B cell (primary cell): ENCODE measurements around the gene NT5C. TPM values are rescaled to one million over a fixed set of nuclear protein-coding genes. Genes with fewer than 3 reads are reported as not detected.
"Not testable (repeated sequence)": the region's sequence is repeated elsewhere in the genome, so short reads cannot be mapped to it uniquely, and the experiment has no call there.

Source experiments
- ATAC-seq: fragments of 200-7000 bp; cut with Tn5 transposase; one replicate; pipeline ENCODE4 v1.10.0; 2021; ENCODE audit warnings: low read depth, mild to moderate bottlenecking, moderate number of reproducible peaks, moderate library complexity
- CTCF ChIA-PET: fragments of 350-600 bp; sonication (Branson Sonifier 250); formaldehyde crosslinking; loops from one replicate; lab custom pipeline; 2021; ENCODE audit warnings: antibody characterized with exemption, inconsistent platforms; lab: Charles Lee
- POLR2A ChIA-PET: fragments of 350-600 bp; sonication (Branson Sonifier 250); formaldehyde crosslinking; loops from one replicate; lab custom pipeline; 2021; ENCODE audit warnings: antibody characterized with exemption; lab: Charles Lee
- DNase-seq: peaks from one replicate; pipeline ENCODE4 v3.0.0; 2013
- H2AFZ ChIP-seq: 2 replicates; pipeline ENCODE4 v1.6.1; 2012; ENCODE audit warnings: mild to moderate bottlenecking, low read depth, low read length; ENCODE audit not compliant: insufficient read depth, poor library complexity, severe bottlenecking
- H3K27ac ChIP-seq, 2 donors: 1 replicate in 1 of 2; 2 replicates in 1 of 2; pipeline ENCODE4 v1.5.1; 2012 to 2013; ENCODE audit warnings: low read length in 2 of 2, mild to moderate bottlenecking in 2 of 2, moderate library complexity in 1 of 2
- H3K27me3 ChIP-seq, 4 experiments: fragments of 200-600 bp in 1 of 4; sonication (generic) in 1 of 4; replicated peaks in 1 of 4; 1 replicate in 2 of 4; 2 replicates in 2 of 4; pipeline versions ENCODE4 v1.6.1 to v1.7.0; 2013 to 2016; ENCODE audit warnings: low read length in 3 of 4, mild to moderate bottlenecking in 2 of 4, mixed read lengths in 1 of 4, moderate library complexity in 1 of 4; ENCODE audit not compliant: insufficient read depth in 4 of 4, control insufficient read depth in 3 of 4; ENCODE audit errors: control extremely low read depth in 1 of 4
- H3K36me3 ChIP-seq, 2 experiments: replicated peaks in 1 of 2; 1 replicate in 1 of 2; 2 replicates in 1 of 2; pipeline versions ENCODE4 v1.6.1 to v1.7.1; 2013; ENCODE audit warnings: low read length in 1 of 2; ENCODE audit not compliant: insufficient read depth in 2 of 2, control insufficient read depth in 1 of 2; ENCODE audit errors: control extremely low read depth in 1 of 2, extremely low read depth in 1 of 2
- H3K4me1 ChIP-seq, 2 donors: fragments of 200-600 bp in 1 of 2; sonication (generic) in 1 of 2; 1 replicate in 1 of 2; 2 replicates in 1 of 2; pipeline versions ENCODE4 v1.5.1 to v1.6.1; 2013 to 2017; ENCODE audit warnings: low read length in 2 of 2; ENCODE audit not compliant: control insufficient read depth in 2 of 2, insufficient read depth in 2 of 2
- H3K4me2 ChIP-seq: replicated peaks from 2 replicates; pipeline ENCODE3; 2012; ENCODE audit warnings: mild to moderate bottlenecking, low read depth, low read length; ENCODE audit not compliant: poor library complexity, severe bottlenecking
- H3K4me3 ChIP-seq, 5 experiments: fragments of 200-600 bp in 1 of 5; sonication (generic) in 1 of 5; 1 replicate in 3 of 5; 2 replicates in 2 of 5; pipeline versions ENCODE4 v1.5.1 to v1.7.0; 2011 to 2016; ENCODE audit warnings: low read length in 4 of 5, mild to moderate bottlenecking in 4 of 5, low read depth in 2 of 5, control low read depth in 1 of 5, moderate library complexity in 1 of 5; ENCODE audit not compliant: insufficient read depth in 1 of 5; ENCODE audit errors: control extremely low read depth in 1 of 5, extremely low read depth in 1 of 5
- H3K79me2 ChIP-seq: fragments of 200-600 bp; sonication (generic); one replicate; pipeline ENCODE4 v1.6.0; 2016; ENCODE audit warnings: low read length; ENCODE audit not compliant: control insufficient read depth, insufficient read depth
- H3K9ac ChIP-seq: fragments of 200-600 bp; sonication (generic); 2 replicates; pipeline ENCODE4 v1.6.1; 2017; ENCODE audit warnings: mild to moderate bottlenecking, low read length, moderate library complexity
- H3K9me3 ChIP-seq, 3 donors: one replicate each; pipeline versions ENCODE4 v1.6.1 to v1.7.1; 2013; ENCODE audit warnings: low read length in 2 of 3; ENCODE audit not compliant: control insufficient read depth in 2 of 3, insufficient read depth in 1 of 3; ENCODE audit errors: control extremely low read depth in 1 of 3
- H4K20me1 ChIP-seq: 2 replicates; pipeline ENCODE4 v1.6.0; 2012; ENCODE audit warnings: mild to moderate bottlenecking, low read length; ENCODE audit not compliant: insufficient read depth, control insufficient read depth, poor library complexity, severe bottlenecking
- H3K27ac Mint-ChIP-seq: one replicate; pipeline ENCODE4 v1.8.0; 2021; ENCODE audit warnings: mixed read lengths
- H3K27me3 Mint-ChIP-seq: one replicate; pipeline ENCODE4 v1.8.0; 2021; ENCODE audit warnings: mixed read lengths
- H3K4me1 Mint-ChIP-seq: one replicate; pipeline ENCODE4 v1.8.0; 2021; ENCODE audit warnings: mixed read lengths
- H3K4me3 Mint-ChIP-seq: one replicate; pipeline ENCODE4 v1.8.0; 2021; ENCODE audit warnings: mixed read lengths
- H3K9me3 Mint-ChIP-seq: one replicate; pipeline ENCODE4 v1.8.0; 2022; ENCODE audit warnings: mixed read lengths; ENCODE audit not compliant: insufficient read depth
- CTCF ChIP-seq: fragments of 200-600 bp; IDR thresholded peaks from one replicate; pipeline ENCODE4 v1.8.0; 2022; ENCODE audit warnings: antibody characterized with exemption, mild to moderate bottlenecking
- EZH2 ChIP-seq: IDR thresholded peaks from 2 replicates; pipeline ENCODE4 v1.6.1; 2012; ENCODE audit warnings: borderline replicate concordance, low read depth, mild to moderate bottlenecking, moderate library complexity, low read length; ENCODE audit not compliant: insufficient read depth, poor library complexity, severe bottlenecking
- WGBS: methylation state at CpG from one replicate; pipeline ENCODE4 v1.1.5; 2013; ENCODE audit warnings: missing lambda C conversion rate; ENCODE audit not compliant: insufficient coverage; 5-methylcytosine and 5-hydroxymethylcytosine counted together
- intact Hi-C: fragments of 100-400 bp; cut with micrococcal nuclease; formaldehyde crosslinking; loops from one replicate; pipeline ENCODE4 v1.10.0; 2022
- polyA plus RNA-seq: library from polyadenylated mRNA; depleted of rRNA; stranded (reverse); fragments of >200 nt; gene quantifications from 2 replicates; pipeline ENCODE4 v1.2.3, GENCODE V29; 2012
- total RNA-seq, 2 donors: library from RNA; stranded (reverse); fragments of 120-200 nt in 1 of 2; gene quantifications; 1 replicate in 1 of 2; 2 replicates in 1 of 2; pipeline versions ENCODE4 v1.2.3 to v1.2.4, GENCODE V29; 2013 to 2022

Gene NT5C
- total and polyA plus RNA-seq, 2 donors (not counting 1 experiment from before 2014, with no cell fraction given): 98.9 to 184 TPM

- Mint-ChIP-seq H3K27ac (no peak overlapping the region), H3K27me3 (no peaks in the 10 kb centered on the region), H3K4me1 (peaks cover 13% of the 10 kb centered on the region), H3K4me3 (no peak overlapping the region), H3K9me3 (no peaks in the 10 kb centered on the region)
- WGBS: 100% methylated on average over 2 of the region's 13 CpGs
- peaks cover 0 to 31% of the 10 kb centered on the region in 2 experiments for H3K36me3 ChIP-seq
- H3K79me2 ChIP-seq: peaks cover 7% of the 10 kb centered on the region
- no peaks in the 10 kb centered on the region for H3K27me3 ChIP-seq
- no peak overlapping the region for H3K4me2 ChIP-seq
- H3K9me3 ChIP-seq: peaks cover 0 to 5% (median 0%) of the 10 kb centered on the region in 3 donors
- TF ChIP-seq EZH2 (no peak), CTCF (no peak)
- intact Hi-C loops: no loop called here
- ChIA-PET CTCF (interaction anchor here (1.1 to 1.8 kb wide), 4 partner anchors 12 to 39 kb away, joined by 3 to 8 read pairs (median 4); no protein-coding TSS in a partner anchor), POLR2A (interaction anchor here (0.6 kb wide), 1 partner anchor 71 kb away, joined by 3 read pairs; no protein-coding TSS in a partner anchor)
- no peak overlapping the region for H3K27ac ChIP-seq
- H3K9ac ChIP-seq: no peak overlapping the region
- no peaks in the 10 kb centered on the region for H4K20me1 ChIP-seq
- ATAC-seq: no peak
- H2AFZ ChIP-seq: no peak overlapping the region
- DNase-seq: no peak
- H3K4me1 ChIP-seq: peaks cover 14 to 15% of the 10 kb centered on the region in 2 donors
- no peak overlapping the region for H3K4me3 ChIP-seq
Measured at GRCh38 chr17:75142236-75142971, 10.9 kb upstream of the NT5C start.

GRCh38 chr17:75138519-75138918, 7.0 kb upstream of the NT5C start:
- peaks cover 14 to 15% of the 10 kb centered on the region in 2 donors for H3K4me1 ChIP-seq
- peaks cover 0 to 5% (median 0%) of the 10 kb centered on the region in 3 donors for H3K9me3 ChIP-seq
- no peak overlapping the region for H2AFZ ChIP-seq
- ATAC-seq (no peak), DNase-seq (no peak)
- Mint-ChIP-seq H3K4me3 (no peak overlapping the region), H3K27ac (no peak overlapping the region), H3K4me1 (peaks cover 16% of the 10 kb centered on the region), H3K9me3 (no peaks in the 10 kb centered on the region), H3K27me3 (no peaks in the 10 kb centered on the region)
- no peak overlapping the region for H3K4me2 ChIP-seq
- H4K20me1 ChIP-seq: no peaks in the 10 kb centered on the region
- H3K79me2 ChIP-seq: peaks cover 7% of the 10 kb centered on the region
- ChIA-PET POLR2A (no interaction called here), CTCF (interaction anchor here (0.6 to 1.0 kb wide), 2 partner anchors 14 to 130 kb away, joined by 3 read pairs; no protein-coding TSS in a partner anchor)
- H3K4me3 ChIP-seq: no peak overlapping the region
- 100% methylated on average over 2 of the region's 5 CpGs for WGBS
- no peaks in the 10 kb centered on the region for H3K27me3 ChIP-seq
- H3K9ac ChIP-seq: no peak overlapping the region
- TF ChIP-seq EZH2: no peak
- TF ChIP-seq CTCF: no peak
- intact Hi-C loops: no loop called here
- no peak overlapping the region for H3K27ac ChIP-seq
- peaks cover 0 to 6% of the 10 kb centered on the region in 2 experiments for H3K36me3 ChIP-seq

GRCh38 chr17:75137762-75138161, 6.2 kb upstream of the NT5C start:
- H3K36me3 ChIP-seq, H2AFZ ChIP-seq, H3K27me3 ChIP-seq, H4K20me1 ChIP-seq, H3K9me3 Mint-ChIP-seq, H3K9ac ChIP-seq, H3K27ac Mint-ChIP-seq, ATAC-seq, H3K27me3 Mint-ChIP-seq, DNase-seq, H3K27ac ChIP-seq, intact Hi-C loops, H3K79me2 ChIP-seq, H3K9me3 ChIP-seq, H3K4me3 ChIP-seq, H3K4me2 ChIP-seq, H3K4me3 Mint-ChIP-seq: not testable (repeated sequence)
- ChIA-PET CTCF (interaction anchor here (0.6 to 1.3 kb wide), 4 partner anchors 24 to 73 kb away, joined by 3 to 8 read pairs (median 3); no protein-coding TSS in a partner anchor), POLR2A (interaction anchor here (1.1 kb wide), 1 partner anchor 24 kb away, joined by 3 read pairs; no protein-coding TSS in a partner anchor)
- H3K4me1 ChIP-seq: peaks cover 14 to 15% of the 10 kb centered on the region in 2 donors
- H3K4me1 Mint-ChIP-seq: peaks cover 16% of the 10 kb centered on the region
- 92% methylated on average over 5 of the region's 9 CpGs for WGBS
